ENCODE results near the gene INTS11.

DNA sequence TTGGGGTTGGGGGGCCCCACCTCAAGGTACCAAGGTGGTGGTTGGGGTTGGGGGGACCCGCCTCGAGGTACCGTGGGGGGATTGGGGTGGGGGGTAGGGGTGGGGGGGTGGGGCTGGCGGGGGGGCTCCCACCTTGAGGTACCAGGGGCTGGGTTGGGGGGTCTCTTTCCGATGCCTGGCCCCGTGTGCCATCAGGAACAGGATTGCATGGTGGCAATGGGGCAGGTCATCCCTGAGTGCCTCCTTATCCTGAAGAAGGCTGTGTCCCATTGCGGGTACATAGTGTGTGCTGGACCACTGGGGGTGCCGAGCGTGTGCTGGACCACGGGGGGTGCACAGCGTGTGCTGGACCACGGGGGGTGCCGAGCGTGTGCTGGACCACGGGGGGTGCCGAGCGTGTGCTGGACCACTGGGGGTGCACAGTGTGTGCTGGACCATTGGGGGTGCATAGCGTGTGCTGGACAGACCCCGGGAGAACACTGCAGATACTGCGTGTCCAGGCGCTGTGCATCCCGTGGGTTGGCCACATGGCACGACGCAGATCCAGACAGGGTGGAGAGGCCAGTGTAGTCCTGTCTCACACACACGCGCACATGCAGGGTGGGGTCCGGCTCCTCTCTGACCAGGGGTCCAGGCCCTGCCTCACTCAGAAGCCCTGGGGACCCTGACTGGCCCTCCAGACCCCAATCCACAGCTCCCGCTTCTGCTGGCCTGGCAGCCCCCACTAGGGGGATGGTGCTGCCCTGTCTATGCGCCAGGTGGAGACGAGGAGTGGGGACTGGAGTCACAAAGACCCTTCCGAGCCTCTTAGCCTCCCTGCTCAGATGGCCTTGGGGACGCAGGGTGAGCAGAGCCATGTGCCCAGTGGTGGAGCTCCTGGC is 40.0 kb downstream of the INTS11 start:
- TF ChIP-seq, protein P1, sequence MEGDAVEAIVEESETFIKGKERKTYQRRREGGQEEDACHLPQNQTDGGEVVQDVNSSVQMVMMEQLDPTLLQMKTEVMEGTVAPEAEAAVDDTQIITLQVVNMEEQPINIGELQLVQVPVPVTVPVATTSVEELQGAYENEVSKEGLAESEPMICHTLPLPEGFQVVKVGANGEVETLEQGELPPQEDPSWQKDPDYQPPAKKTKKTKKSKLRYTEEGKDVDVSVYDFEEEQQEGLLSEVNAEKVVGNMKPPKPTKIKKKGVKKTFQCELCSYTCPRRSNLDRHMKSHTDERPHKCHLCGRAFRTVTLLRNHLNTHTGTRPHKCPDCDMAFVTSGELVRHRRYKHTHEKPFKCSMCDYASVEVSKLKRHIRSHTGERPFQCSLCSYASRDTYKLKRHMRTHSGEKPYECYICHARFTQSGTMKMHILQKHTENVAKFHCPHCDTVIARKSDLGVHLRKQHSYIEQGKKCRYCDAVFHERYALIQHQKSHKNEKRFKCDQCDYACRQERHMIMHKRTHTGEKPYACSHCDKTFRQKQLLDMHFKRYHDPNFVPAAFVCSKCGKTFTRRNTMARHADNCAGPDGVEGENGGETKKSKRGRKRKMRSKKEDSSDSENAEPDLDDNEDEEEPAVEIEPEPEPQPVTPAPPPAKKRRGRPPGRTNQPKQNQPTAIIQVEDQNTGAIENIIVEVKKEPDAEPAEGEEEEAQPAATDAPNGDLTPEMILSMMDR (IDR thresholded peaks at IDR 0.05): no peak
- no peak for TF ChIP-seq POLR2A (IDR thresholded peaks at IDR 0.05)

Data from right lobe of liver (tissue), 4 donors.